Limb (tissue), 2 donors: ENCODE data around the gene CIB4.

Experiments
- DNase-seq, 2 donors: peaks; one replicate each; pipeline ENCODE4 v3.0.0-alpha.2; 2016; ENCODE audit errors: extremely low spot score in 2 of 2

Gene CIB4

DNA sequence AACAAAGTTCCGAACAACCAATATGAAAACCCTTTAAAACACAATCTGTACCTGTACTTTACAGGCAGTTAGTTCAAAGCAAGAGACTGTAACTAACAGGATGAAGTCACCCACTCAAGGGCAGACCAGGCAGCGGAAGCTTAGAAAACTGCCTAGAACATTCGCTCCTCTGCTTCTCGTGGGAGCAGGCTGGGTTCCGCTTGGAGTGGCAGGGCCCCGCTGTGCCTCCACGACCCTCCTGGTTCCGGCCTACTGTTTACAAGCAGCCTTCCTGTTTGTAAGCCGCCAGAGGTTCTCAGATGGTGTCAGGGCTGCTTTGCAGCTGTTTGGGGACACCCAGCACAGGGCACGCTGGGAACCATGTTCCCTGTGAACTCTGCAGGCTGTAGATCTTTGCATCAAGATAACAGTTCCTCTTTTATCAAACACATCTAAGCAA lies 31.3 kb downstream of the CIB4 start:
- peak in 1 of 2 donors; percentile 24 for DNase-seq

DNA sequence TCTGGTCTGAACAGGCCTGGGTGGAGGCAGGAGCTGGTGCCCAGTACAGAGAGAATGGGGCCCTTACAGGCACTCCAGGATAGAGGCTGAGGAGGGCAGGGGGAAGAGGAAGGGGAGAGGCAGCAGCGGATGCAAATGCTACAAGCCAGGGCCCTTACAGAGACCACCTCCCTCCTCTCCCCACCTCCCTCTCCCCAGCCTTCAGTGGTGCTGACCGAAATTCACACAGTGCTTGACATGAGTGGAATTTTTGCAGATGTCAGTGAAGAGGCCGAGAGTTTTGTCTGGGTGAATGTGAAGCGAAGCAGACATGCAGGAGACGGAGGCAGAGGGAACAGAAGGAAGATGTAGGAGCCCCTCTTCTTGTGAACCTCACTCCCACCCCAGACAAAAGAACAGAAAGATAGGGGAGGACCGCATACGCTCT lies 31.9 kb downstream of the CIB4 start:
- DNase-seq: peak in 1 of 2 donors; percentile 29

DNA sequence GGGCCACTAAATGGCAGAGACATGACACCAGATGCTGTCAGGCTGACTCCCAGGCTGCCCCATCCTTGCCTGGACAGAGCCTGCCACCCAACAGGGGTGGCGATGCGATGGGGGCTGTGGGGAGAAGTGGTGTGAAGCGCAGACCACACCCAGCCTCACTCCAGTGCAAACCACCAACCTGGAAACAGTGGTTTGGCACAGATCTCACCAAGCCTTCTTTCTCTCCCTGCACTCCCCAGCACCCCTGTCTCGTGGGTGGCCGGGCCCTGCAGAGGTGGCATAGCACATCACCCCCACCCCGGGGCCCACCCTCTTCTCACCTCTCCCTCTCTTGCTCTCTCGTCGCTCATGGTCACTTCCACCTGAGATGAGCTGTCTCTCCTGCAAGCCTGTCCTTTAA lies 32.6 kb downstream of the CIB4 start:
- peak in 1 of 2 donors; percentile 23 for DNase-seq

DNA sequence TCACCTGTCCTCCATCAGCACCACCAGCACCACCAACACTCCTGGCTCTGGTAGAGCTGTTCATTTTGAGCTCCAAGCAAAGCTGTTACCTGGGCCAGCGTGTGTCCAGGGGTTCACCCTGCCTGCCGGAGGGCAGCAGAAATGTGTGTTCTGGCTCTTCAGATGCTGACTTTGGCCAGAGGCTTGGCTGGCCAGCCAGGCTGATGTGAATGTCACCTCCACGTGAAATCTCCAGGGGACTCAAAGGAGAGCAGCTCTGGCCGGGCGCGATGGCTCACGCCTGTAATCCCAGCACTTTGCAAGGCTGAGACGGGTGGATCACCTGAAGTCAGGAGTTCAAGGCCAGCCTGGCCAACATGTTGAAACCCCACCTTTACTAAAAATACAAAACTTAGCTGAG lies 33.5 kb downstream of the CIB4 start:
- DNase-seq: peak in 1 of 2 donors; percentile 11

DNA sequence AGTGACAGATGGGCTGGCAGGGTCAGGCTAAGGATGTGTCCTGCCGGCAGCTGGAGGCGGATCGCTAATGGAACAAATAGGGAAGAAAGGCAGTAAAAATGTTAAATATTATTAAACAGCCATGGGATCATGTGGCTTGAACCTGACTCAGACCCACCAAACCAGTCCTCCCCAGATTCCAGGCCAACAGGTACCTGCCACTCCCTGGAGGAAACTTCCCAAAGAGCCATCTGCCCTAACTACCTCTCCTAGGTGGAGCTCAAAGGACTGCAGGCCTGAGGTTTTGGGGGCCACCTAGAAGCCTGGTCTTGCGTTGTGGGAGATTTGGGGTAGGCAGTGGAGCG lies 34.3 kb downstream of the CIB4 start:
- DNase-seq: no peak

DNA sequence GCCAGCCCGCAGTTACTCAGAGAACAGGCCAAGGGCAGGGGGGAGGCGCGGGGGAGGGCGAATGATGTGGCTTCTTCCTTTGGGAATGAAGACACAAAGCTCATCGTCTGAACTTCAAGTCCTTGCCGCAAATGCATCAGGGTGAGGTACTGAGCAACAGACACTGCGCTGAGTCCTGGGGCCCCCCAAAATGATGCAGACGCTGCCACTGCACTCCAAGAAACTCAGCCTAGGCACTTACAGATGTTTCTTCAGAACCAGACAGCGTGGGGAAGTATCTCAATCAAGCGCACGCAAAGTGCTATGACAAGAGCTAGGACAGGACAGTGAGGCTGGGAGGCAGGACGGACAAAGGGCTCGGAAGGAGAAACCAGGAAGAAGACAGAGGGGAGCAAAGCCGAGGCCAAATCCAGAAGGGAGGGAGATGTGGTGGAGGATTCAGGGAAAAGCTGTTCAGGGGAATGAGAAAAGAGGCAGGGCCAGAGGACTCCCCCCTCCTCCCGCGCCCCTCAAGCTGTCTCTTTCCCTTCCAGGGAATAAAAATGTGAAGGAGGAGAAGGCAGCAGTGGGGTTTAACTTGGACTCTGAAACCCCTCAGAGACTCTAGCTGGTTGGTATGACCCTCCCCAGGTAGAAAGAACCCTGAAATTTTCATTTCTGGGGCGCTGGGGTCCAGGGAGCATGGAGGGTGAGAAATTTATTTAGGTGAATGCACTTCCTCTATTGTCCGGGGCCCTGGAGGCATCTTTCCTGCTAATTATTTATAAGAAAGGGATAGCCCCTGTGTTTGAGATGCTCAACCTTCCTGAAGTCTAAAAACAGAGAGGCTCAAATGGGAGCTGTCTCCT lies 34.9 kb downstream of the CIB4 start:
- no peak for DNase-seq

DNA sequence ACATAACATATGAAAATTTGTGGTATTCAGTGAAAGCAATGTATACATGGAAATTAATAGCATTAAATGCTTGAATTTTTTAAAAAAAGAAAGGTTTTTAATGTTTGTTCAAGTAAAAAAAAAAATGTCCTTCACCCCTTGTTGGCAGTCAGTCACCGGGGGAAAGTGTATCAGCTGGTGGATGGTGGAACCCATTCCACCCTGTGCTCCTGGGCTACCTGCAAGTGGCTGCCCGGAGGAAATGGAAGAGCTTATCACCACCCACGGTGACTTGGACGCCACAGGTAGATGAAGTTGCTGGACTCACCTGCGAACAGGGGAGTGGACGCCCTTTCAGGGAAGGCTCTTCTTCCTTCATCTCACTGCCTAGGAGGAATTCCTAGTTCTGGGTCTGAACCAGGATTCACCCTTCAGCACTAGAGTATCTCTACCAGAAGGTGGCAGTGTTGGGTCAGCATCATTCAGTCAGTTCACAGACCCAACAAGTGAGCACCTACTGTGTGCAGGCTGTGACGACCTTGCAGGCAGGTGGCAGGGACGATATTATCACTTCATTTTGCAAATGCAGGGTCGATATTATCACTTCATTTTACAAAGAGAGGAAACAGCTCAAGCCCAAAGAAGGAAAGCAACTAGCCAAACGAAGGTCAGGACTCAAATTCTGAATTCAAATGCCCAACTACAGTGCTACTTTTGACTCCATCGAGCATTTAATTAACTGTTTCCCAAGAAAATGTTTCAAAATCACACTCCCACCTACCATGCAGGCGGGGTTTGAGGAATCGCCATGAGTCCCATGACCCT lies 35.8 kb downstream of the CIB4 start:
- DNase-seq: peak in 1 of 2 donors; percentile 54

DNA sequence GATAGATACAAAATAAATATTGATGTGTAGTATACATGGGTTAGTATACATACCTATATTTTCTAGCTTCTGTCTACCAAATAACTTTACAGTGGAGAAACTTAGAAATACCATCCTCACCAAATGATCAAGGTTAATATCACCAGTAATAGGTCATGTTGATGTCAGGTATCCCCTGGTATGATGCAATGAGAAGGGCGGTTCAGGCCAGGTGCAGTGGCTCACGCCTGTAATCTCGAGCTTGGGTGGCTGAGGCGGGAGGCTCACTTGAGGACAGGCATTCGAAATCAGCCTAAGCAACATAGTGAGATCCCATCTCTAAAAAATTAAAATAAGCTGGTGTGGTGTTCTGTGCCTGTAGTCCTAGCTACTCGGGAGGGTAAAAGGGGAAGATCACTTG lies 38.6 kb downstream of the CIB4 start:
- DNase-seq: no peak

DNA sequence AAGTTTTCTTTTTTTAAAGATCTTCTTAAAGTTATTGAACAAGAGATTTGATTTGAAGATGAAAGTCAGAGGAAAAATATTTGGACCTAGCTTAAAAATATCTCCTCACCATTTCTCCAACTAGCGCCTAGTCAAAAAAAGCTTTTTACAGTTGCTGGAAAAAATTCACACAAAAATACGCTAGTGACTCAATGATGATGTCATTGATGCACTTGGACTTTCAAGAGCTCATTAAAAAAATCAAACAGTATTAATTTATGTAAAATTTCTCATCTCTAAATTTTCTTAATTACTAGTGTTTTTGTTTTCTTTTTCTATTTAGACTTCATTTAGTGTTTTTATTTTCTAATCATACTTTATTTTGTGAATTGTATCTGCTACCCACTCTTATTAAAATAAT lies 41.8 kb downstream of the CIB4 start:
- no peak for DNase-seq

DNA sequence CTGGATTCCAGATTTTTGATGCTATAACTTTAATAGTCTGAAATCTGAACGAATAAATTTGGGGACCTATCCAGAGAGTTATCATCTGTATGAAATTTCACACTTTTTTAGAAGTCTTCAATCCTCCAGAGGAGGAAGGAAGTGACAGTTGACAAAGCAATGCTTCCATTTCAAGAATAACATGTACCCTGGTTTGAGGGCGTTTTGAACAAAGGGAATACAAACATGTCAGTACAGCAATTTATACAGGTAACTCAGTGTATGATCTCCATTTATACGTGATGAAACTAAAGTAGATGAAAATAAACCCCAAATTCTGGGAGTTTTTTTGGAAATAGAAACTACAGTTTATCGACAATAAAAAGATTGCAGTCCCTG lies 42.2 kb downstream of the CIB4 start:
- no peak for DNase-seq

DNA sequence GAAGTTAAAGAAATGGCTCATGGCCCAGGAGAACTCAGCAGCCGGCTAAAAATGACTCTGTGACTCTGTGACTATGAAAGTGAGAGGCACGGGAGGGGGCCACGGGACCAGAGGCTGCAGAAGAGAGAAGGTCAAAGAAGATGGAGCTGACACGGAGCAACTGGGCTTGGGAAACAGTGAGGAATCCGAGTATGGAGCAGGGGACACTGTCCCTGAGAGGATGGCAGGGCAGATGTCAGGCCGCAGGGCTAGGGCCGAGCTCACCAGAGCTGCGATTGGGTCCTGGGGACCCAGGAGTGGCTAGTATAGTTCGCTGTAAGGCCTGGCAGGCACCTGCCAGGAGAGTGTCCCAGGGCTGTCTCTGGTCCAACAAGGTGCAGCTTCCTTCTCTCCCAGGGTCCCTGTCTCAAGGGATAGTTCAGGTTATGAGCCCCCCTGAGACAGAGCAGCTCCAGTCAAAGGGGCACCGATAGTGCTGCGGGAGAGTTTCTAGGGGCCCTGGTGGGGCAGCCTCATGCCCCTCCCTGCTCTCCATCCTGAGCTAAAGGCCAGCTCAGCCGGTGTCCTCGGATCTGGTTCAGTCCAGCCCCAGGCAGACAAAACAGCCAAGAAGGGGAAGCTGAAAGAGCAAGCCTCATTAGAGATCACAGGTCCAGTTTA lies 42.7 kb downstream of the CIB4 start:
- peak in 1 of 2 donors; percentile 19 for DNase-seq

DNA sequence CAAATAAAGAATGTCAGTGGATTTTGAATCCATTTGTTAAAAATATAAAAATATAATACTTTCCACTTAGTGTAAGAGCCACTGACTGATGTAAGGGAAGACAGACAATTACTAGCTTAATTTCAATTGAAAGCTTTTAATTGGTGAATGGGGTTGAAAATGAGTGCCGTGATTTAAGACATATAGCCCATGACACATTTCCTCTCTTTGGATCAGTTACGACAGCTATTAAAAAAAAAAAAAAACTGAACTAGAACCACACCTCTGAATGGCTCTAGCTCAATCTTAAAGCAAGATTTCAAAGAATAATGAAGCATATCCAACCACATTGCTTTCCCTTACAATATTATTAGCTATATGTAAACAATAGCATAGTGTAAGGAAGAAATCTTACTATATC lies 44.0 kb downstream of the CIB4 start:
- no peak for DNase-seq

DNA sequence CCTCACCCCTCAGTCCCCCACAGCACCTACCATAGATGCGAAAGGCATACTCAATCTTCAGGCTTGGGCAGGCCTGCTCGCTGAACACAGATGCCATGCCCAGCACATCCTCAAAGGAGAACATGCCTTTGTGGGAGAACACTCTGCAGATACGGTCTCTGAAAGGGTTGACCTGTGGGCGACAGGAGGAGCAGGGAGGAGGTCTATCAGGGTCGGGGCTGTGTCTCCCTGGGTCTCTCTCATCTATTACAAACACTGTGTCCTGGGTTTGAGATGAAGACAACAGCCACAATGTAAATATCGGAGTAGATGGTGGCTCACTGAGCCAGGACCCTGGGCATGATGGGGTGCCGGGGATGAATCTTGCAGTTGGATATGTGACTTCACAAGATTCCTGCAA lies 46.0 kb downstream of the CIB4 start:
- peak in 1 of 2 donors; percentile 20 for DNase-seq

DNA sequence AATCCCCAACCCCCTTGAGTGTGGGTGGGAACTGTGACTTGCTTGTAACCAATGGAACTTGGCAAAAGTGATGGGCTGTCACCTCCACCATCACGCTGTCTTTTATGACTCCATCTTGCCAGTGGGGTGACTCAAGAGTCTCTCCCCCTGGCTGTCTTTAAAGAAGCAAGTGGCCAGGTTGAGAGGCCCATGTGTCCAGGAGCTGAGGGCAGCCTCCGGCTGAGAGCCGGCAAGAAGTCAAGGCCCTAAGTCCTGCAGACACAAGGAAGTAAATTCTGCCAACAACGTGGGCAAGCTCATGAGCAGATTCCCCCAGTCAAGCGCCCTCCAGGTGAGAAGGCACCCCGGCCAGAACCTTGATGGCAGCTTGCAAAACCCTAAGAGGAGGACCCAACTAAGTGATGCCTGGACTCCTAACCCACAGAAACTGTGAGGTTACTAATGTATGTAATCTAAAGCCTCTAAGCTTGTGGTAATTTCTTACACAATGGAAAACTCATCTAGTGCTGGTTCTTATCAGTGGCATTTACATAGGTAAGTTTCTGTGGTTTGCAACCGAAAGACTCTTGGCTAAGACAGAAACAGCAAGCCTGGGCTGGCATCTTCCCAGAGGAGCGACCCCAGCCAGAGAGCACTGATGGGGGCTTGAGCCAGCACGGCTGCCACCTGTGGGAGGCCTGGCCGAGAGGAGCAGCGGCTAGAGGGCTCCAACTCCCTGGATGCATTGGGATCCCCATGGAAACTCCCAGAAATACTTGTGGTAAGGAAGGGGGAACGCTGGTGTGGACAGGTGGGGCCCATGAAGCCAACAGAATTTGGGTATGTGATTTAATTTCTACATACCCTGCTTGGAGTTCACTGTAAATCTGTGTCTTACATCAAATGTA lies 49.3 kb downstream of the CIB4 start:
- peak in 1 of 2 donors; percentile 17 for DNase-seq

DNA sequence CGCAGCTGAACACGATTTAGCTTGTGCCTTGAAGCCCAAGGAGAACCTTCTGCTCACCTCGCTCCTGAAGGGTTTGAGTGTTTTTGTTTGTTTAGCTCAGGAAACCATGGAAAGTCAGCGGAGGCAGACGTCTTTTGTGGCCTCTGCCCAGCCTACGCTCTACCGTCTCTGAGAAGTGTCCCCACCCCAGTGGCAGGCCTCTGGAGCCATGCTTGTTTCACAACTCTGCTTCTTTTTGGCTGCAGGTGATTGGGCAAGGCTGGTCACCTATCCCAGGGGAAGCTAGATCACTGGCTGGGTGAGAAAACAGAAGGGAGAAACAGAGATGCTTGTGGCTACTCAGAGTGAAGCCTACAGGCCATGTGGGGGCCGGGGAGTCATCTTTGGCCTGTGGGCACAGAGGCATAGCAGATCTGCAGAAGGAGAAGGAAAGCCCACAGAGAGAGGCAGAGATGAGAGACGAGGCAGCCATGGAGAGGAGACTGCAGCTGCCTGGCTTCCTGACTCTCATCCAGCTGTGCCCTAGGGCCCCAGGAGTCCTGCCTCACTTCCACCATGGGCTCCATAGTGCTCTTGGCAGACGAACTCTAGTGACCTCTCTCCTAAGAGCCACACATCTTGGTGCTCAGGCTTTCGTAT lies 50.1 kb downstream of the CIB4 start:
- peak in 1 of 2 donors; percentile 17 for DNase-seq

DNA sequence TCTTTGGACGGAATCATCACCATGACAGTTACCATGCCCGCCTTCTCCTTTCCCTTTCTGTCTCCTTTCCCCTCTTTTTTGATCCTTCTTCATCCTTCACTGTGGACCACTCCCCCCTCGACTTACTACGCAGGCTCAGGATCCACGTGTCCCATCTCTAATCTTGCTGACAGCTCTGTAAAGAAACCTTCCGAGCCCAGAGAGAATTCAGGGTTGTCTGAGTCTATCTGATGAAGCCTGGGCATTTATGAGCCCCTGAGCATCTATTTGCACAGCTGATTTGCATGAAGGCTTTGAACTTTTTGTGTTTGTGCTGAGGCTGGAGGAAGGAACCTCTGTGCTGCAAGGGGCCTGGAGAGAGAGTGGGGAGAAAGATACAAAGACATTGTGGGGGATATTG lies 50.7 kb downstream of the CIB4 start:
- DNase-seq: peak in 1 of 2 donors; percentile 18

DNA sequence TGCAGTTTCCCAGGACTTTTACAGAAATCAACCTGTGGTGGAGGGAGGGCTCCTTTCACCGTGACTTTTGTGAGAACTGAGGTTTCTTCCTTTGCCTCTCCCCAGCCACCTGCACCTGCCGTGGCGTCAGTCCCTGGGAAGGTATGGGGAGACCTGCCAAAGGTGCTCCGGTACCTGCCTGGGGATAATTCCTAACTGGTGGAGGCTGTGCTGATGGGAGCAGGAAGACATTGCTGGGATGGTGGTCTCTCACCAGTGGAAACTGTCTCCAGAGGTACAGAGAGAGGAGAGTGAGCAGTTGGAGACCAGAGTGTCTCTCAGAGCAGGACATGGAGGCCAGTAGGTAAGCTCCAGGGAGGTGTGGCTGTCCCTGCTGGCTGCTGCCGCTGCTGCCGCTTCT lies 52.6 kb downstream of the CIB4 start:
- DNase-seq: peak in 1 of 2 donors; percentile 7

DNA sequence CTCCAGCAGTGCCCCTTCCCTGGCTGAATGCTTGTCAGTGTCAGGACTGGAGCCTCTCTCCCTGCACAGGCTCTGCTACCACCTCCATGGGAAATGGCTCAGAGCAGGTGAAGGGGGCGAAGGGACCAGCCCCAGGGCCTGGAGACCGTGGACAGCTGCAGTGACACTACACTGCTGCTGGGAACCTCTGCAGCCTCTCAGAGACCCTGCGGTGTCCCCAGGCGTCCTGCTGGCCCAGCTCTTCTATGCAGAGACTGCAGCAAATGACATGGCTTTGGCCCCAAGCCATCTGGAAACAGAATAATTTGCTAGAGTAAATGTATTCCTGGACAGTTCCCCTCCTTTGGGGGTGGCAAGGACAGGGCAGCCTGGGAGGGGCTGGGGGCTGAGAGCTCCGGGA lies 53.2 kb downstream of the CIB4 start:
- peak in 1 of 2 donors; percentile 14 for DNase-seq

DNA sequence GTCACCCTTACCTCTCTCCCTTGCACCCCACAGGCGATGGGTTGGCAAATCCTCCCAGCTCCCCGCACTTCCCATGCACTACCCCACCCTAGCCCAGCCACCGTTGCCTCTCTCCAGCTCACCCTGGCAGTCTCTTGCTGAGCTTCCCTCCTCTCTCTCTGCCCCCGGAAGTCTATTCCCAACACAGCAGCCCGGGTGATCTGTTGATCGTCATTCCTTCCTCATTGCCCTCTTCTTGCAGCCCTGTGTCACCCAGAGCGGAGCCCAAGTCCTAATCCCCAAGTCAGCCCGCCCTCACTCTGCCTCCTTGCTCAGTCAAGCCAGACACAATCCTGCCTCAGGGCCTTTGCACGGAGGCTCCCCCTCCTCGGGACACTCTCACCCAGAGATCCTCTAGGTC lies 55.2 kb downstream of the CIB4 start:
- DNase-seq: peak in 1 of 2 donors; percentile 18

DNA sequence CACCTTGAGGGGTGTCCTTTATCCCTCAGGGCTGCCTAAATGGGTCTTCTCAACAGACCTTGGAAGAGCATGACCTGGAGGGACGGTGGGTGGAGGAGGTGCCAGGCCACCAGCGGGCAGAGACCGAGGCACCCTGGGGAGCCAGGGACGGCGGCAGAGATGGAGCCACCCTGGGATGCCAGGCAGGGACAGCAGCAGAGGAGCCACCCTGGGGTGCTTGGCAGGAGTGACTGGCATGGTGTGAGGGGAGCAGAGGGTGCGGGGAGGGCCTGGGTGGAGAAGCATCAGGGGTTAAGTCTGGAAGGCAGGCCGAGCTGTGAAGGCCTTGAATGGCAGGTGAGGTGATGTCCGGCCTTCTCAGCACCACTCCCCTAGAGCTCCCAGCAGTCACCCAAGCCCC lies 56.1 kb downstream of the CIB4 start:
- DNase-seq: peak in 1 of 2 donors; percentile 24

DNA sequence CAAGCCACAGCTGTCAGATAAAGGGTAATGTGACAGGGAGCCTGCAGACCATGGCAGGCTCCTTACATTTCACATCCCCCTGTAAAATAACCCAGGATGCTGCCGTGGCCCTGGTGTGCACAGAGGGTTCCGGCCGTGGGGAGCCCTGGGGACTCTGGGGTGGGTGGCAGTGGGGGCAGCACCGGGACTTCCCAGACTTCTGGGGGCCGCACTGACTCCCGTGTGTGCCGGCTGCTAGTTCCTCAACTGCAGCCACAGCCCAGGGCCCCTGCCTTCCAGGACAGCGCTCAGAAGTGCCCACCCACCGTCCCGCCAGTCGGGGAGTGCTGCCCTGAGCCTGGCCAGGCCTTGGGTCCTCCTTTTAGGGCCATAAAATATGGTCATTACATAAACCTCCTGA lies 56.5 kb downstream of the CIB4 start:
- DNase-seq: peak in 1 of 2 donors; percentile 17
